Tibial nerve (tissue), 3 donors: ENCODE measurements around the gene TP63.

Experiments
- CTCF ChIP-seq, 5 experiments: fragments of 200-600 bp in 3 of 5; fragments of 450-650 bp in 2 of 5; sonication (generic) in 3 of 5; IDR thresholded peaks; one replicate each; pipeline ENCODE4 v1.5.1; 2016 to 2019; ENCODE audit warnings: antibody characterized with exemption in 5 of 5, mild to moderate bottlenecking in 3 of 5, moderate library complexity in 2 of 5
- POLR2A ChIP-seq, 2 donors: fragments of 450-650 bp; IDR thresholded peaks; one replicate each; pipeline ENCODE4 v1.6.1; 2017; ENCODE audit warnings: antibody characterized with exemption in 2 of 2, mild to moderate bottlenecking in 2 of 2, moderate library complexity in 2 of 2

GRCh38 chr3:189853906-189854305, 222.7 kb downstream of the TP63 start:
- TF ChIP-seq CTCF (IDR thresholded peaks at IDR 0.05) (no peak), POLR2A (IDR thresholded peaks at IDR 0.05) (no peak)
